GM21737 (cell line): ENCODE results near the gene MCF2L.
"Not testable (repeated sequence)": the region's sequence is repeated elsewhere in the genome, so short reads cannot be mapped to it uniquely, and the experiment has no call there.

Experiments used
- ATAC-seq: cut with Tn5 transposase; IDR thresholded peaks from one replicate; pipeline ENCODE4 v1.9.1; 2021; ENCODE audit warnings: mild to moderate bottlenecking, moderate library complexity; ENCODE audit not compliant: unreplicated experiment

MCF2L gene

GRCh38 chr13:113110048-113110851 is 141.2 kb downstream of the MCF2L start:
- ATAC-seq = no peak

GRCh38 chr13:113110852-113111315 is 141.9 kb downstream of the MCF2L start:
- no peak for ATAC-seq

- not testable (repeated sequence) for ATAC-seq
Observed at GRCh38 chr13:113111821-113112220, 142.8 kb downstream of the MCF2L start.

- ATAC-seq = not testable (repeated sequence)
Observed at GRCh38 chr13:113112475-113112874, 143.5 kb downstream of the MCF2L start.

GRCh38 chr13:113112893-113113845 is 144.2 kb downstream of the MCF2L start:
- no peak for ATAC-seq

- ATAC-seq = no peak
Observed at GRCh38 chr13:113113846-113114271, 144.8 kb downstream of the MCF2L start.

DNA sequence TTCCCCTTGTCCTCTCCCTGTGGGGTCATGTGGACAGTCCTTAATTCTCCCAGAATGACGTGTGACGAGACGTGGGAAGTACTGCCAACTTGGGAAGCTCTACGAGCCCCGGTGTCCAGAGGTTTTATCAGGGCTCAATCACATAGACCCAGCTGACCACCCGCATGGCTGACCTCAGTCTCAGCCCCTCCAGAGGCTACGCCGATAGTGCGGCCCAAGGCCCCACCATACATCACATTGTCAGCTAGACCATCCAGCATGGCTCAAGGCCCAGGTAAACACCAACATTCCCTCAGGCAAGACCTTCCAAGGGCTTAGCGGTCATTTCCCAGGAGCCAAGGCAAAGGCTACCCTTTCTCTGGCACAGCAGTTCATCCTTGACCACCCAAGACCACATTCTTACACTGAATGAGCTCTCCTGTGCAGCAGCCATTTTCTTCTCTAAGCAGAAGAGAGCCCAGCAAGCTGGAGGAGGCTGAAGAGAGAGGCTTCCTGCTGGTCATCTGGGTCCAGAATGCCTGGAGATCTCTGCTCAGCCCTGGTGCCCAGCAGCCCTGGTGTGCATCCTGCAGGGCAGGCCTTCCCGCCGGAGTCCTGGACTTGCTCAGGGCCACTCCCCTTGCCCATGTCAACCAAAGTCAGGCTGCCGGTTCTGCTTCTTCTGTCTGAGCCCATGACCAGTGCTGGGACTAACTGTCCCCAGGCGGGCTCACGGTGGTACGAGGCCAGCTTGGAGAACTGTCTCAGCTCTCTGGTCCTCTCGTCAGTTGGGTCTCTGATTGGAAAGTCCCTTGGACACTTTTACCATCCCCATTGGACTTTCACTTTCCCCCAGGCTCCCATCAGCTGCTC is 145.7 kb downstream of the MCF2L start:
- ATAC-seq = no peak

GRCh38 chr13:113115363-113116205 is 146.6 kb downstream of the MCF2L start:
- ATAC-seq = no peak

GRCh38 chr13:113116206-113116800 is 147.3 kb downstream of the MCF2L start:
- ATAC-seq = no peak

DNA sequence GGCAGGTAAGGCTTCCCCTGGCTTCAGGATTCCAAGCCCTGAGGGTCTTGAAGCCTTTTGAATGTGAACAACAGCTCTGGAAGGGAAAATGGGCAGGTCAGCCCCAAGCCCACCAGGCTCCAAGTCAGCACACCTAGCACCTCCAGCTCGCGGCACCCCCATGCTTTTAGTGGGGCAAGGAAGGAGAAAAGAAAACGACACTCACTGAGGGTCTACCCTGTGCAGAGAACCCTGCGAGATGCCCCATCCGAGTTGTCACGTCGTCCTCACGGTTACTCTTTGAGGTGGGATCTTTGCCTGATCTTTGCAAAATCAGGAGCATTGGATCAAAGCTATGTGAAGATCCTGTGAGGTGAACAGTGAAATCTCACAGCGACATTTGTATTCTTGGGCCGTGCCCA is 147.9 kb downstream of the MCF2L start:
- ATAC-seq = no peak

- no peak for ATAC-seq
Observed at GRCh38 chr13:113117335-113117872, 148.4 kb downstream of the MCF2L start.

GRCh38 chr13:113117911-113118260 is 148.9 kb downstream of the MCF2L start:
- no peak for ATAC-seq

DNA sequence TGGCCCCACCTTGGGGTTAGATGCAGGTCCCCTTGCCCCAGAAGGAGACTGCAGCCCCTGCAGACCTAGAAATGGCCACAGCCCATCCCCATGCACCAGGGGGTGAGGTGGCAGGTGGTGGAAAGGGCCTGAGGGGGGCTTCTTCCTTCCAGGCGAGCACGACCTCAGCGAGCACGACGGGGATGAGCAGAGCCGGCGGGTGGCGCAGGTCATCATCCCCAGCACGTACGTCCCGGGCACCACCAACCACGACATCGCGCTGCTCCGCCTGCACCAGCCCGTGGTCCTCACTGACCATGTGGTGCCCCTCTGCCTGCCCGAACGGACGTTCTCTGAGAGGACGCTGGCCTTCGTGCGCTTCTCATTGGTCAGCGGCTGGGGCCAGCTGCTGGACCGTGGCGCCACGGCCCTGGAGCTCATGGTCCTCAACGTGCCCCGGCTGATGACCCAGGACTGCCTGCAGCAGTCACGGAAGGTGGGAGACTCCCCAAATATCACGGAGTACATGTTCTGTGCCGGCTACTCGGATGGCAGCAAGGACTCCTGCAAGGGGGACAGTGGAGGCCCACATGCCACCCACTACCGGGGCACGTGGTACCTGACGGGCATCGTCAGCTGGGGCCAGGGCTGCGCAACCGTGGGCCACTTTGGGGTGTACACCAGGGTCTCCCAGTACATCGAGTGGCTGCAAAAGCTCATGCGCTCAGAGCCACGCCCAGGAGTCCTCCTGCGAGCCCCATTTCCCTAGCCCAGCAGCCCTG is 149.4 kb downstream of the MCF2L start:
- no peak for ATAC-seq

DNA sequence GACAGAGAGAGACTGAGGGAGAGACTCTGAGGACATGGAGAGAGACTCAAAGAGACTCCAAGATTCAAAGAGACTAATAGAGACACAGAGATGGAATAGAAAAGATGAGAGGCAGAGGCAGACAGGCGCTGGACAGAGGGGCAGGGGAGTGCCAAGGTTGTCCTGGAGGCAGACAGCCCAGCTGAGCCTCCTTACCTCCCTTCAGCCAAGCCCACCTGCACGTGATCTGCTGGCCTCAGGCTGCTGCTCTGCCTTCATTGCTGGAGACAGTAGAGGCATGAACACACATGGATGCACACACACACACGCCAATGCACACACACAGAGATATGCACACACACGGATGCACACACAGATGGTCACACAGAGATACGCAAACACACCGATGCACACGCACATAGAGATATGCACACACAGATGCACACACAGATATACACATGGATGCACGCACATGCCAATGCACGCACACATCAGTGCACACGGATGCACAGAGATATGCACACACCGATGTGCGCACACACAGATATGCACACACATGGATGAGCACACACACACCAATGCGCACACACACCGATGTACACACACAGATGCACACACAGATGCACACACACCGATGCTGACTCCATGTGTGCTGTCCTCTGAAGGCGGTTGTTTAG is 150.3 kb downstream of the MCF2L start:
- ATAC-seq = no peak

- no peak for ATAC-seq
Observed at GRCh38 chr13:113119822-113120189, 150.8 kb downstream of the MCF2L start.

DNA sequence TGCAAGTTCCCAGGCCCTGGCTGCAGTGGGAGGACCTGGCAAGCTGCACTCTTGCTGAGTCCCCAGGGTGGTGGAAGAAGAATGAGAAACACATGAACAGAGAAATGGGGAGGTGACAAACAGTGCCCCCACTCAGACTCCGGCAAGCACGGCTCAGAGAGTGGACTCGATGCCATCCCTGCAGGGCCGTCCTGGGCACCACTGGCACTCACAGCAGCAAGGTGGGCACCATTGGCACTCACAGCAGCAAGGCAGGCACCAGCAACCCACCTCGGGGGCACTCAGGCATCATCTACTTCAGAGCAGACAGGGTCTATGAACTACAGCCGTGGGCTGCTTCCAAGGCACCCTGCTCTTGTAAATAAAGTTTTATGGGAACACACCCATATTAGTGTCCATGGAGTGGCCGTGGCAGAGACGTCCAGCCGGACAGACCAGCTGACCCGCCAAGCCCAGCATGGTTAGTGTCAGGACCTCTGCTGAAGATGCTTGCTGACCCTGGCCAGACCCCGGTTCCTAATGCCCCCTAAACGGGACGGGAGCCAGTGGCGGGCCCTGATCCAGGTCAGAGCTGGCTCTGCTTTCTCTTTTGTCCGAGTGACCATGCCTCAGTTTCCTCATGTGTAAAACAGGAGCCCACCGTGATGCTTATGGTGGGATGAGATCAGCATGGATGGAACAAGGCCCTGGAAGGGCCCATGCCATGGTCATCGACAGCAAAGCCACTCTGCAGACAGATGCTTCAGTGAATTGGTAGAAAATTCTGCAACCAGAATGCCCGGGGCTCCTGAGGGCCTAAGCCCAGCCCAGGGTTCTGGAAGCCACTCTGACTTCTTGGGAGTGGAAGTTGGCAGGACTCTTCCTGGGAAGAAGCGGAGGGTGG is 151.5 kb downstream of the MCF2L start:
- ATAC-seq = no peak
